HG03196 (cell line): ENCODE results near the gene MYO18B.

ENCODE experiments used
- ATAC-seq: cut with Tn5 transposase; IDR thresholded peaks from one replicate; pipeline ENCODE4 v1.9.1; 2021; ENCODE audit not compliant: unreplicated experiment

Gene MYO18B

GRCh38 chr22:26031641-26032040, 289.7 kb downstream of the MYO18B start:
- ATAC-seq = no peak

GRCh38 chr22:26033071-26033470, 291.1 kb downstream of the MYO18B start:
- ATAC-seq = no peak

GRCh38 chr22:26033586-26033985, 291.6 kb downstream of the MYO18B start:
- ATAC-seq = no peak

GRCh38 chr22:26035523-26035922, 293.5 kb downstream of the MYO18B start:
- ATAC-seq = no peak

GRCh38 chr22:26038365-26038764, 296.4 kb downstream of the MYO18B start:
- no peak for ATAC-seq

GRCh38 chr22:26041931-26042330, 299.9 kb downstream of the MYO18B start:
- no peak for ATAC-seq

GRCh38 chr22:26043031-26043430, 301.0 kb downstream of the MYO18B start:
- no peak for ATAC-seq

- no peak for ATAC-seq
Observed at GRCh38 chr22:26045051-26045450, 303.1 kb downstream of the MYO18B start.

- no peak for ATAC-seq
Observed at GRCh38 chr22:26045860-26046259, 303.9 kb downstream of the MYO18B start.

- no peak for ATAC-seq
Observed at GRCh38 chr22:26047516-26047915, 305.5 kb downstream of the MYO18B start.

GRCh38 chr22:26047920-26048319, 305.9 kb downstream of the MYO18B start:
- no peak for ATAC-seq

GRCh38 chr22:26050079-26050478, 308.1 kb downstream of the MYO18B start:
- ATAC-seq = no peak

- ATAC-seq = no peak
Observed at GRCh38 chr22:26053737-26054316, 311.8 kb downstream of the MYO18B start.

- no peak for ATAC-seq
Observed at GRCh38 chr22:26054841-26055605, 313.0 kb downstream of the MYO18B start.

- ATAC-seq = no peak
Observed at GRCh38 chr22:26055693-26056092, 313.7 kb downstream of the MYO18B start.

- ATAC-seq = no peak
Observed at GRCh38 chr22:26056455-26057200, 314.6 kb downstream of the MYO18B start.

- ATAC-seq = no peak
Observed at GRCh38 chr22:26057731-26058130, 315.7 kb downstream of the MYO18B start.

GRCh38 chr22:26064048-26064447, 322.1 kb downstream of the MYO18B start:
- ATAC-seq = no peak

- no peak for ATAC-seq
Observed at GRCh38 chr22:26065847-26066246, 323.9 kb downstream of the MYO18B start.

GRCh38 chr22:26066534-26066933, 324.5 kb downstream of the MYO18B start:
- ATAC-seq = no peak

- no peak for ATAC-seq
Observed at GRCh38 chr22:26068571-26068970, 326.6 kb downstream of the MYO18B start.

GRCh38 chr22:26072621-26073020, 330.6 kb downstream of the MYO18B start:
- no peak for ATAC-seq
